C4-2B (cell line): ENCODE data around the gene FLRT1.

Experiments
- H3K27ac ChIP-seq: fragments of 450-650 bp; 2 replicates; pipeline ENCODE4 v1.5.1; 2017
- ZFX ChIP-seq: fragments of 450-650 bp; IDR thresholded peaks from 2 replicates; pipeline ENCODE4 v1.6.1; 2017
- TF ChIP-seq, protein P1 (sequence below): fragments of 450-650 bp; conservative IDR thresholded peaks from 2 replicates; pipeline ENCODE4 v1.5.1; 2017; ENCODE audit warnings: mild to moderate bottlenecking

FLRT1 gene

DNA sequence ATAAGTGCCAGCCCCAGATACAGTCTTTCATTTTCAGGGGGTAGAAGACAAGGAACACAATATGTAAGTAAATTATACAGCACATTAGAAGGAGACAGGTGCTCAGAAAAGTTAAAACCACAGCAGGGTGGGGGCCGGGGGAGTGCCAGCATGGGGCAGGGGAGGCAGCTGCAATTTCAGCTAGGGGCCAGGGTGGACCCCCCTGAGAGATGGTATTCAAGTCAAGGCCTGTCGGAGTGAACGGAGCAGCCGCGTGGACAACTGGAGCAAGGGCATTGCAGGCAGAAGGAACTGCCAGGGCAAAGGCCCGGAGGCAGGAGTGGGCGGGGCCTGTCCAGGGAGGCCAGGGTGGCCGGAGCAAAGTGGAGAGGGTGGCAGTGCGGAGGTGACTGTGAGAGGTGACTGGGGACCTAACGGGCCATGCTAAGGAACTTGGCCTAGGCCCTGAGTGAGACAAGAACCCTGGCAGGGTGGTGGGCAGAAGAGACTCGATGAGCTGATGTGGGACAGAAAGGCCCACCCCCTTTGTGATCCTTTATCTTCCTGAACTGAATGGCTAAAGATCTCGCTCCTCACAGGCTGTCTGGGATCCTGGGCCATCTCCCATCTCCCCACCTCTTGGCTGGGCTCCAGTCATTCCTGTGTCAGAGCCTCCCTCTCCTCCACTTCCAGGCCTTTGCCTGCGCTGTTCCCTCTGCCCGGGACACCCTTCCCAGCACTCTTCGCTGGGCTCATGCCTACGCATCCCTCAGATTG, 22.4 kb upstream of the FLRT1 start:
- H3K27ac ChIP-seq, result no peak overlapping the region
- TF ChIP-seq ZFX, result no peak
- TF ChIP-seq, protein P1, sequence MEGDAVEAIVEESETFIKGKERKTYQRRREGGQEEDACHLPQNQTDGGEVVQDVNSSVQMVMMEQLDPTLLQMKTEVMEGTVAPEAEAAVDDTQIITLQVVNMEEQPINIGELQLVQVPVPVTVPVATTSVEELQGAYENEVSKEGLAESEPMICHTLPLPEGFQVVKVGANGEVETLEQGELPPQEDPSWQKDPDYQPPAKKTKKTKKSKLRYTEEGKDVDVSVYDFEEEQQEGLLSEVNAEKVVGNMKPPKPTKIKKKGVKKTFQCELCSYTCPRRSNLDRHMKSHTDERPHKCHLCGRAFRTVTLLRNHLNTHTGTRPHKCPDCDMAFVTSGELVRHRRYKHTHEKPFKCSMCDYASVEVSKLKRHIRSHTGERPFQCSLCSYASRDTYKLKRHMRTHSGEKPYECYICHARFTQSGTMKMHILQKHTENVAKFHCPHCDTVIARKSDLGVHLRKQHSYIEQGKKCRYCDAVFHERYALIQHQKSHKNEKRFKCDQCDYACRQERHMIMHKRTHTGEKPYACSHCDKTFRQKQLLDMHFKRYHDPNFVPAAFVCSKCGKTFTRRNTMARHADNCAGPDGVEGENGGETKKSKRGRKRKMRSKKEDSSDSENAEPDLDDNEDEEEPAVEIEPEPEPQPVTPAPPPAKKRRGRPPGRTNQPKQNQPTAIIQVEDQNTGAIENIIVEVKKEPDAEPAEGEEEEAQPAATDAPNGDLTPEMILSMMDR, result no peak

DNA sequence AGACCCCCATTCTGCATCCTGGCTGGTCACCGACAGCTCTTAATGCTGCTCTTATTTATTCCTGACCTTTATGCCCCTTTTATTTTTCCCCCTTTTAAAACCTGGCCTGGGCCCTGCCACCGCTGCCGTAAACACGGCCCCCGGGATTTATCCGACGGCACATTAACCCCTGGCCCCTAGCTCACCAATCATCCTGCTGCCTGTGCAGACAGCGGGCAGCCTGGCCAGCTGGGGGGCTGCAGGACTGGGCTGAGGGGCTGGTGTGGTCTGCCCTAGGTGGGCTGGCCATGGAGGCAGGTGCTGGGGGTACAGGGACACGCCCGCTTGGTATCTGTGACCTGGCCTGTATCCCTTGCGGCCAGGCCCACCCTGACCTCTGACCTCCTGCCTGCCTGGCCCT, 21.4 kb upstream of the FLRT1 start:
- TF ChIP-seq, protein P1, result no peak
- TF ChIP-seq ZFX, result no peak
- no peak overlapping the region for H3K27ac ChIP-seq

DNA sequence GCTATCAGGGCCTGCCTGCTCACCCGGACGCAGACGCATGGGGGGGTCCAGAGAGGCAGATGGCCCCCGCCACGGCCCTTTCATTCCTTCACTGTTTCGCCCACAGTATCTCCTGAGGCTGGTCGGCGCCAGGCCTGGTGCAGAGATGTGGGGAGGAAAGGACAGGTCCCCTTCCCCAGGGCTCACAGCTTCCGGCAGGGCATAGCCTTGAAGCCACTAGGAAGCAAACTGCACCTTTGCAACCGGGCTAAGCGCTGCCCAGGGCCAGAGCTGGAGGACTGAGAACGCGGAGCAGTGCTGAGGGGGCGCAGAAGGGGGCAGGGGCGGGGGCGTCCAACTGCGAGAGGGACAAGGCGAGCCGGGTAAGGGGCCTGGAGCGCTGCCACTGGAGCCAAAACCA, 20.2 kb upstream of the FLRT1 start:
- TF ChIP-seq, protein P1, result no peak
- TF ChIP-seq ZFX, result no peak
- H3K27ac ChIP-seq, result no peak overlapping the region

DNA sequence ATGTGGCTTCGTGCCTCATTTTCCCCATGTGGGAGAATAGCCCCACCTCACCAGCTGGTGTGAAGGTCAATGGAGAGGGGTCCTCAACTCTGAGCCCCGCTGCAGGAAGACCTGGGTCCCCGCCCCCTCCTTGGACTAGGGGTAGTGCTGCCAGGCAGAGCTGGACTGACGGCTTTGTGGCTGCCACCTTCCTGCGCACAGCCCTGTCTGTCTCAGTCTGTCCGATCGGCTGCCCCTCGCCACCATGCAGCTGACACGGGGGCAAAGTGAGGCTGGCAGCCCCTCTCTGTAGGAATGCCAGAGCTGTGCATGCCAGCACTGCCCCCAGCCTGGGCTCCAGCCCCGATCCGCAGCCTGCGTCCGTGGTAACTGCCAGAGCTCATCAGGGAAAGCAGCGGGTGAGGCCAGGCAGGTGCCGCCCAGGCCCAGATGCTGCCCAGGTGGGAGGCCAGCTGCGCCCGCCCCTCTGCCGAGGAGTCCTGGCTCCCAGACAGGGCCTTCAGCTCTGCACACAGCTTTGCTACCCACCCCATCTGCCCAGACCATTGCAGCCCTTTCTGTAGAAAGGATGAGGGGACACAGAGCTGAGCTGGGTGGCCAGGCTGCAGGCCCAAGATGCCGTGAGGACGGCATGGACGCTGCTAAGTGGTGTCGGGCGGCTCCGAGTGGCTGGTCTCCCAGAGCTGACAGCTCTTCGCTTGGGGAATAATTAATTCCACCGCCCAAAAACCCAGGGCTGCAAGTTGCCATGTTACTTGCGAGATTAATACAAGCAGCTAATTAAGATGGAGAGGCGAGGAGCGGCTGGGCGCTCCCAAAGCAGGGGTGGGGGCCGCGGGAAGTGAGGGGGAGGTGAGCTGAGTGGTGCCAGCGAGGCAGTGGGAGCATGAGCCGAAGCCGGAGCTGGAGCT, 19.5 kb upstream of the FLRT1 start:
- TF ChIP-seq ZFX, result no peak
- TF ChIP-seq, protein P1, result no peak
- H3K27ac ChIP-seq, result no peak overlapping the region

DNA sequence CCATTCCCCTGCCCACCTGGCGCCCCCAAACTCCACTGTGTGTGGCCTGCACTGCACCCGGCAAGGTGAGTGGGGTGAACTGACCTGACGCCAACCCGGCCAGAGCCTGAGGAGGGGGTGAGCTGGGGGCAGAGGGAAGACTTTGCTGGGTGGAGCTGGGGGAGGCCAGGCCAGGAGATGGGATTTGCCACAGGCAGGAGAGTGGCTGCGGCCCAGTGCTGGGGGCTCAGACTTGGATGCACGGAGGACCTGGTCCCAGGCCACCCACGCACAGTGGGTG, 17.8 kb upstream of the FLRT1 start:
- no peak overlapping the region for H3K27ac ChIP-seq
- TF ChIP-seq ZFX, result no peak
- TF ChIP-seq, protein P1, result no peak

DNA sequence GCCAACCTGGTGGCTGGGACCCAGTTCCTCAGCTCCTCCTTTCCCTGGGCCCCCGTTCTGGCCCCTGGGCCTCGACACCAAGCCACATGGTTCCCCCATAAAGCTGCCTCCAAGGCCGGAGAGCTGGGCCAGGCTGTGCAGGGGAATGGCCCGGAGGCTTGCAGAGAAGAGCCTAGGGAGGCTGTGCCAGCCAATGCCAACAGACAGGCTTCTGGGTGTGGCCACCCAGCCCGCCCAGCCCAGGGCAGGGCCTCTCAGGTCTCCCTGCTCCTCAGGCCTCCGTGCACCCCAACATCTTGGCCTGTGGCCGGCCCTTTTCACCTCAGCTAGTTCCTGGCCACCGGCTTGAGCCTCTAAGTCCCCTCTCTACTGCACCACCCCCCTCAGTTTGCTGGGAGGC, 17.4 kb upstream of the FLRT1 start:
- H3K27ac ChIP-seq, result no peak overlapping the region
- no peak for TF ChIP-seq ZFX

DNA sequence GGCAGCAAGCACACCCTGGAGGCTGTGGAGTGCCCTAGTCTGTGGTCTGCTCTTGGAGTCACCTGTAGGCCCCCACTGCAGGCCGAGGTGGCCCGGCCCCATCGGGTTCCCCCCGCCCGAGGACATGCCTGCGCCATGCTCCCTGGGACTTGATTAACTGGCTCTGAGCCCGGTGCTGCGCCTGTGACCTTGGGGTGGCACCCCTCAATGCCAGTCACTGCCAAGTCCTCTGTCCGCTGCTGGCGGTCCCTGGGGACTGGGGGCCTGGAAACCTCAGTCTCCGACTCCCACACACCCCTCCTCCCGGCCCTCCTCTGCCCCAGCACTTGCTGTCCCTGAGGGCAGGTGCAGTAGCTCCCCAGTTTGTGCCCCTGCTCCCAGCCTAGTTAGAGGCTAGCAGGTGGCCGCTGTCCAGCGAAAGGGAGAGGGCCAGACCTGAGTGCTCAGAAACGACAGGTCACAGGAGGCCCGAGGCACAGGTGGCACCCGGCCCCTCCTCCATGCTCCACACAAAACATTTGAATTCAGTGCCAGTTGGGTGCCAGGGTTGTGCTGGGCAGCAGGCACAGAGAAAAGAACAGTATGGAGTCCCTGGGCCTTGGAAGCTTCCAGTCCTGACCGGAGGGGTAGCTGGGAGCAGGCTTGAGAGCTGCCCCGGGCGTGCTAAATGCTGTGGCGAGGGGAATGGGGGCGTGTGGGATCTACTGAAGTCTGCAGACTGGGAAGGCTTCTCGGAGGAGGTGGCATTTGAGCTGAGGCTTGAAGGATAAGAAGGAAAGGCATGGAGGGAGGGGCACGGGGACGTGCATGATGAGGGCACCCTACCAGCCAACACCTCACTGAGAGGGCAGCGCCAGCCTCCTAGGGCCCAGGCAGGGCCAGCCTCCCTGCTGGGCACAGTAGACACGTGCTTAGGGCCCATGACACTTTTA, 16.4 kb upstream of the FLRT1 start:
- H3K27ac ChIP-seq, result no peak overlapping the region
- TF ChIP-seq, protein P1, result no peak
- TF ChIP-seq ZFX, result no peak
